ENCODE data around the gene ADAT2.

ADAT2 gene

DNA sequence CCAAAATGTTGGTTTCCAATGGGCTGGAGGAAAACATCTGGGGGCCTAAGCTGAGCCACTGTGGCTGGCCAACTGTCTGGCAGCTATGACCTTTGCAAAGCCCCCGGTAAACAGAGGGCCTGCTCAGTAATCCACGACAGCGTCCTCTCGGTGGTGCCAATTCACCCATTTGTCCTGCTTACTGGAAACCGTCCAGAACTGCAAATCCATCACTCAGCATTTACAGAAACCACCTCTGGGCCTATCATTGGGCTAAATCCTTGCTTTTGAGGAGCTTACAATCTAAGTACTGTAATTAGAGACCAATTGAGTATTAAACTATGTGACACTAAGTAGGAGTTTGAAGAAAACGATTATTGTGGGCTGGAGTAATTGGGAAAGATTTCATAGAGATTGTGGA, 31.0 kb downstream of the ADAT2 start:
- TF ChIP-seq SUZ12 (IDR thresholded peaks at IDR 0.05; ENCODE audit: extremely low read depth, insufficient read depth, insufficient read length) (no peak), YY1 (IDR thresholded peaks at IDR 0.05; ENCODE audit: insufficient read depth, insufficient read length) (no peak), ZNF274 (IDR thresholded peaks at IDR 0.05; ENCODE audit: low read depth, low read length) (no peak)
- Histone ChIP-seq H3K36me3 (ENCODE audit: insufficient read depth, insufficient read length, low read length) (no peaks in the 10 kb centered on the region), H3K9ac (ENCODE audit: insufficient read length, low read depth) (no peak overlapping the region), H3K4me3 (ENCODE audit: insufficient read length, low read depth) (no peak overlapping the region), H3K9me3 (ENCODE audit: insufficient read depth, low read length) (no peaks in the 10 kb centered on the region), H3K27me3 (ENCODE audit: insufficient read depth, insufficient read length) (no peaks in the 10 kb centered on the region), H3K4me1 (ENCODE audit: insufficient read depth, insufficient read length) (no peaks in the 10 kb centered on the region)
- DNase-seq (ENCODE audit: low read depth, low spot score), result no peak

DNA sequence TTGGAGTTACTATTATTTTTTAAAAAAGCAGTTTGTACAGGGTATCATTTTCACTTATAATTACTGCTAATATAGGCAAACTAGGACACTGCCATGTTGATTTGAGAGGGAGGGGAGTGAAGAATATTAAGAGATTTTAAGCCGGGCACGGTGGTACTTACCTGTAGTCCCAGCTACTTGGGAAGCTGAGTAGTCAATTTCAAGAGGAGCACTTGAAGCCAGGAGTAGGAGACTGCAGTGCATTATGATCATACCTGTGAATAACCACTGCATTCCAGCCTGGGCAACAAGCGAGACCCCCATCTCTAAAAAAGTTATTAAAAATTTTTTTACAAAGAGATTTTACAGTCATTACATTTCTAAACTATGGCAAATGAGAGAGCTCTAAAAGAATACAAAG, 35.7 kb downstream of the ADAT2 start:
- no peaks in the 10 kb centered on the region for H3K9me3 ChIP-seq (ENCODE audit: insufficient read depth, low read length)
- H3K9ac ChIP-seq (ENCODE audit: insufficient read length, low read depth), result no peak overlapping the region

GRCh38 chr6:143410859-143411270, 39.6 kb downstream of the ADAT2 start:
- Histone ChIP-seq H3K36me3 (ENCODE audit: insufficient read depth, insufficient read length, low read length) (no peaks in the 10 kb centered on the region), H3K4me3 (ENCODE audit: insufficient read length, low read depth) (no peak overlapping the region), H3K9ac (ENCODE audit: insufficient read length, low read depth) (no peak overlapping the region), H3K9me3 (ENCODE audit: insufficient read depth, low read length) (peaks cover 8% of the 10 kb centered on the region; the same call in 1 of the 2 replicates), H3K4me1 (ENCODE audit: insufficient read depth, insufficient read length) (no peaks in the 10 kb centered on the region), H3K27me3 (ENCODE audit: insufficient read depth, insufficient read length) (no peaks in the 10 kb centered on the region)
- TF ChIP-seq SUZ12 (IDR thresholded peaks at IDR 0.05; ENCODE audit: extremely low read depth, insufficient read depth, insufficient read length) (no peak), YY1 (IDR thresholded peaks at IDR 0.05; ENCODE audit: insufficient read depth, insufficient read length) (no peak), ZNF274 (IDR thresholded peaks at IDR 0.05; ENCODE audit: low read depth, low read length) (no peak)
- no peak for DNase-seq (ENCODE audit: low read depth, low spot score)

More for the DNA sequence above, 35.7 kb downstream of the ADAT2 start:
- TF ChIP-seq ZNF274 (IDR thresholded peaks at IDR 0.05; ENCODE audit: low read depth, low read length) (no peak), SUZ12 (IDR thresholded peaks at IDR 0.05; ENCODE audit: extremely low read depth, insufficient read depth, insufficient read length) (no peak), YY1 (IDR thresholded peaks at IDR 0.05; ENCODE audit: insufficient read depth, insufficient read length) (no peak)
- DNase-seq (ENCODE audit: low read depth, low spot score), result no peak
- Histone ChIP-seq H3K36me3 (ENCODE audit: insufficient read depth, insufficient read length, low read length) (no peaks in the 10 kb centered on the region), H3K27me3 (ENCODE audit: insufficient read depth, insufficient read length) (no peaks in the 10 kb centered on the region), H3K4me1 (ENCODE audit: insufficient read depth, insufficient read length) (no peaks in the 10 kb centered on the region), H3K4me3 (ENCODE audit: insufficient read length, low read depth) (no peak overlapping the region)

DNA sequence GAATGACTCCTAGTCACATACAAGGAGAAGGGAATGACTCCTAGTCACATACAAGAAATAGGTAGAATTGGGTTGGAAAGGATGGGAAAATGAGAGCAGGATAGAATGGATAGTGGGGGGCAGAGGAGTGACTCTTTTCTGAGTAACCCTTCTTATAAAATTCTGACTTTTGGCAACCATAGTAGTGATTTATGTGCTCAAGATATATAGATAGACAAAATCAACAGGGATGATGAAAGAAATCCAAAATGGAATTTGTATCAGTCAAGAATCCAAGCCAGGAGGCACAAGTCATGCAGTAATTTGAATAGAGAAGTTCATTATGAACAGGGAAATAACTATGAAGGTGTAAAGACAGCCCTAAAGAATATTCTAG, 41.7 kb downstream of the ADAT2 start:
- H3K27me3 ChIP-seq (ENCODE audit: insufficient read depth, insufficient read length), result no peaks in the 10 kb centered on the region
- no peak for TF ChIP-seq SUZ12 (IDR thresholded peaks at IDR 0.05; ENCODE audit: extremely low read depth, insufficient read depth, insufficient read length)
- no peak for TF ChIP-seq YY1 (IDR thresholded peaks at IDR 0.05; ENCODE audit: insufficient read depth, insufficient read length)
- no peak for TF ChIP-seq ZNF274 (IDR thresholded peaks at IDR 0.05; ENCODE audit: low read depth, low read length)
- no peak for DNase-seq (ENCODE audit: low read depth, low spot score)
- no peak overlapping the region for H3K9ac ChIP-seq (ENCODE audit: insufficient read length, low read depth)
- H3K36me3 ChIP-seq (ENCODE audit: insufficient read depth, insufficient read length, low read length), result no peaks in the 10 kb centered on the region
- no peaks in the 10 kb centered on the region for H3K4me1 ChIP-seq (ENCODE audit: insufficient read depth, insufficient read length)
- H3K9me3 ChIP-seq (ENCODE audit: insufficient read depth, low read length), result peaks cover 8% of the 10 kb centered on the region; the same call in 1 of the 2 replicates
- no peak overlapping the region for H3K4me3 ChIP-seq (ENCODE audit: insufficient read length, low read depth)

DNA sequence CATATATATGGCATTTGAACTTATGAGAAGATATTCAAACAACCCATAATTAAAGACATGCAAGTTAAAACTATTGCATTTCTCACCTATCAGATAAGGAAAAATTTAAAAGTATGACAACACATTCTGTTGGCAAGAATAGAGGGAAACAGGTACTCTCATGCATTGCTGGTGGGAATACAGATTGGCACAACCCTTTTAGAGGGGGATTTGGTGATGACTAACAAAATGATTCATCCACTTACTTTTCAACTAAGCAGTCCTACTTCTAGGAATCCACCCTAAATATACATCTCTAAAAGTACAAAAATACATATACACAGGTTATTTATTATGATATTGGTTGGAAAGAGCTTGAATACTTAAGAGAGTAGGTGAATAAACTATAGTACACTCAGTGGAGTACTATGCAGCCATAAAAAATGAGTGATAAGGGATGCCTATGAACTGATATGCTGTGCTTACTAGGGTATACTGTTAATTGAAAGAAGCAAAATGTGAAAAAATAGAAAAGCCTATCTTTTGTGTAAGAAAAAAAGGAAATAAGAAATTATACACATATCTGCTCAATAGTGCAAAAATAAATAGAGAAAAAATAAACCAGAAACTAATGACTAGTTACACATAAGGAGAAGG, 42.2 kb downstream of the ADAT2 start:
- Histone ChIP-seq H3K9ac (ENCODE audit: insufficient read length, low read depth) (no peak overlapping the region), H3K4me1 (ENCODE audit: insufficient read depth, insufficient read length) (no peaks in the 10 kb centered on the region), H3K36me3 (ENCODE audit: insufficient read depth, insufficient read length, low read length) (no peaks in the 10 kb centered on the region), H3K9me3 (ENCODE audit: insufficient read depth, low read length) (peaks cover 8% of the 10 kb centered on the region; the same call in 1 of the 2 replicates), H3K27me3 (ENCODE audit: insufficient read depth, insufficient read length) (no peaks in the 10 kb centered on the region), H3K4me3 (ENCODE audit: insufficient read length, low read depth) (no peak overlapping the region)
- TF ChIP-seq SUZ12 (IDR thresholded peaks at IDR 0.05; ENCODE audit: extremely low read depth, insufficient read depth, insufficient read length) (no peak), YY1 (IDR thresholded peaks at IDR 0.05; ENCODE audit: insufficient read depth, insufficient read length) (no peak), ZNF274 (IDR thresholded peaks at IDR 0.05; ENCODE audit: low read depth, low read length) (no peak)
- no peak for DNase-seq (ENCODE audit: low read depth, low spot score)

DNA sequence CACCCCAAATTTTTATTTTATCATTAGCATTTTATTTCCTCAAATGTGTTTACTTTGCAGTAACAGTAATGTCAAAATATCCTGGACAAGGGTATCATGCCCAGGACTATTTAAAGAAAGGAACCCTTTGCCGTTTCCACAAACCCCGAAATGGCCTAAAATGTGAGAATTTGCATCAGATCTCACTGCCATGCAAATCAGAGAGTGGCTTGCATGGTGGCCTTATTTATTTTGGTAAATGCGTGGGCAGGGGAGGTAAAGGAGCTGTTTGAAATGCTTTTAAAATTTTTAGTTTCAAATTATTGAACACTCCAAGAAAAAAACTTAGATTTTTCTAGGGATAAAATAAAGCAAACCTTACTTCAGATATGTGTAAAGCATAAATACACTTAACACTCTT, 43.8 kb downstream of the ADAT2 start:
- Histone ChIP-seq H3K4me3 (ENCODE audit: insufficient read length, low read depth) (no peak overlapping the region), H3K4me1 (ENCODE audit: insufficient read depth, insufficient read length) (no peaks in the 10 kb centered on the region), H3K9ac (ENCODE audit: insufficient read length, low read depth) (no peak overlapping the region), H3K9me3 (ENCODE audit: insufficient read depth, low read length) (peaks cover 8% of the 10 kb centered on the region; the same call in 1 of the 2 replicates), H3K36me3 (ENCODE audit: insufficient read depth, insufficient read length, low read length) (no peaks in the 10 kb centered on the region), H3K27me3 (ENCODE audit: insufficient read depth, insufficient read length) (no peaks in the 10 kb centered on the region)
- no peak for TF ChIP-seq SUZ12 (IDR thresholded peaks at IDR 0.05; ENCODE audit: extremely low read depth, insufficient read depth, insufficient read length)
- TF ChIP-seq YY1 (IDR thresholded peaks at IDR 0.05; ENCODE audit: insufficient read depth, insufficient read length), result no peak
- no peak for TF ChIP-seq ZNF274 (IDR thresholded peaks at IDR 0.05; ENCODE audit: low read depth, low read length)
- no peak for DNase-seq (ENCODE audit: low read depth, low spot score)

DNA sequence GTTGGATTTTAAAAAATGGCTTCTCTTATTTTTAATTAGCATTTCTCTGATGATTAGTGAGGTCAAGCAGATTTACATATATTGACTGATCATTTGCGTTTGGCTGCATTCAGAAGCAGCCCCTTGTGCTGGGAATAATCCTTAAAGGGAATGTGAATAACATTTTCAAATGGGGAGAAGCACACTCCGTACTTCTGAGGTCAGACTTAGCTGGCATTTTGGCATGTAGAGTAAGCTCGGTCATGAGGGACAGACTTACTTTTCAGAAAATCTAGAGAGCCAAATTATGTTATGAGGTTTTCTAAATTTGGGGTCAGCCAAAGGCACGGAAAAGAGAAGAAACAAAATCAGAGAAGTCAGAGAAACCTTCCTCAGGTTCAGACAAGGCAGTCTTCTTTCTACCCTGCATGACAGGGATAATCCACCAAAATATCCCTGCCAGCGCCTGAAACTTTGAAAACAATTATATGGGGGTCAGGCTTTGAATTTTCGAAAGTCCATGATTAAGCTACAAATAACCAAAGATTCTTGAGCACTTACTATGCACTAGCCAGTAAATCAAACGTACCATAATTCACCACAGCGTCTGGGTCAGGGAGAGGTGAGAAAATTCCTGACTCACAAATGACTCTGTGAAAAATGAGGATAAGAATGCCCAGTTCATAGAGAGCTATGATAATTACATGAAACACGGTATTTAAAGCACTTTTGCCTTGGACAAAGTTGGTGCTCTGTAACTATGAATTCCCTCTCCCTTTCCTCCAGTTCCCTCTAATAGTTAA, 44.9 kb downstream of the ADAT2 start:
- no peak for TF ChIP-seq YY1 (IDR thresholded peaks at IDR 0.05; ENCODE audit: insufficient read depth, insufficient read length)
- TF ChIP-seq SUZ12 (IDR thresholded peaks at IDR 0.05; ENCODE audit: extremely low read depth, insufficient read depth, insufficient read length), result no peak
- no peak for TF ChIP-seq ZNF274 (IDR thresholded peaks at IDR 0.05; ENCODE audit: low read depth, low read length)
- Histone ChIP-seq H3K9ac (ENCODE audit: insufficient read length, low read depth) (no peak overlapping the region), H3K27me3 (ENCODE audit: insufficient read depth, insufficient read length) (no peaks in the 10 kb centered on the region), H3K9me3 (ENCODE audit: insufficient read depth, low read length) (peaks cover 8% of the 10 kb centered on the region; the same call in 1 of the 2 replicates), H3K36me3 (ENCODE audit: insufficient read depth, insufficient read length, low read length) (no peaks in the 10 kb centered on the region), H3K4me3 (ENCODE audit: insufficient read length, low read depth) (no peak overlapping the region), H3K4me1 (ENCODE audit: insufficient read depth, insufficient read length) (no peaks in the 10 kb centered on the region)
- no peak for DNase-seq (ENCODE audit: low read depth, low spot score)
